ENCODE data around the gene ADAMTS2. TPM values are rescaled to one million over a fixed set of nuclear protein-coding genes. Genes with fewer than 3 reads are reported as not detected.
A peak's percentile ranks its signal among the peaks of the same experiment; 100 is the strongest.

The ADAMTS2 gene
- total RNA-seq, 1 donor from 2014 or later: 23.5 TPM

DNA sequence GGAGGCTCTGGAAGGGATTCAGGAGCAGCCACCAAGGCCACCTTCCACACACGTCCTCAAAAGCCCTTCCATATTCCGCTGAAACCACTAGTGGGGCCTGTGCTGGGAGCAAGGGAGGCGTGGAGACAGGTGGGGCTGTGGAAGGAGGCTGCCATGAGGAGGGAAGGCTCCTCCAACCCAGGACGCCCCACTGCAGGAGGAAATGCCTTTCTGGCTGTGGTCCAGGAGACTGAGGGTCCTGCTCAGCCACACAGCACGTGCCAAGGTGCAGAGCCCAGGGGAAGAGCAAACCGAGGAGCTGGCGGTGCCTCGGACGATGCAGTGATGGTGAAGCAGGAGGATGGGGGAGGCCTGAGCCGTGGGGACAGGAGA, 49.5 kb downstream of the ADAMTS2 start:
- Mint-ChIP-seq H3K4me1 (ENCODE audit: low read depth, unreplicated experiment) (peaks cover 13% of the 10 kb centered on the region), H3K36me3 (ENCODE audit: unreplicated experiment) (peaks cover 8% of the 10 kb centered on the region), H3K4me3 (ENCODE audit: unreplicated experiment) (no peak overlapping the region), H3K27ac (ENCODE audit: unreplicated experiment) (no peak overlapping the region), H3K27me3 (ENCODE audit: unreplicated experiment) (peaks cover 5% of the 10 kb centered on the region), H3K9me3 (ENCODE audit: unreplicated experiment) (peaks cover 10% of the 10 kb centered on the region)
- TF ChIP-seq, protein P1, sequence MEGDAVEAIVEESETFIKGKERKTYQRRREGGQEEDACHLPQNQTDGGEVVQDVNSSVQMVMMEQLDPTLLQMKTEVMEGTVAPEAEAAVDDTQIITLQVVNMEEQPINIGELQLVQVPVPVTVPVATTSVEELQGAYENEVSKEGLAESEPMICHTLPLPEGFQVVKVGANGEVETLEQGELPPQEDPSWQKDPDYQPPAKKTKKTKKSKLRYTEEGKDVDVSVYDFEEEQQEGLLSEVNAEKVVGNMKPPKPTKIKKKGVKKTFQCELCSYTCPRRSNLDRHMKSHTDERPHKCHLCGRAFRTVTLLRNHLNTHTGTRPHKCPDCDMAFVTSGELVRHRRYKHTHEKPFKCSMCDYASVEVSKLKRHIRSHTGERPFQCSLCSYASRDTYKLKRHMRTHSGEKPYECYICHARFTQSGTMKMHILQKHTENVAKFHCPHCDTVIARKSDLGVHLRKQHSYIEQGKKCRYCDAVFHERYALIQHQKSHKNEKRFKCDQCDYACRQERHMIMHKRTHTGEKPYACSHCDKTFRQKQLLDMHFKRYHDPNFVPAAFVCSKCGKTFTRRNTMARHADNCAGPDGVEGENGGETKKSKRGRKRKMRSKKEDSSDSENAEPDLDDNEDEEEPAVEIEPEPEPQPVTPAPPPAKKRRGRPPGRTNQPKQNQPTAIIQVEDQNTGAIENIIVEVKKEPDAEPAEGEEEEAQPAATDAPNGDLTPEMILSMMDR (IDR thresholded peaks at IDR 0.05; ENCODE audit: partially characterized antibody, unreplicated experiment): no peak
- peak; percentile 11 for DNase-seq

DNA sequence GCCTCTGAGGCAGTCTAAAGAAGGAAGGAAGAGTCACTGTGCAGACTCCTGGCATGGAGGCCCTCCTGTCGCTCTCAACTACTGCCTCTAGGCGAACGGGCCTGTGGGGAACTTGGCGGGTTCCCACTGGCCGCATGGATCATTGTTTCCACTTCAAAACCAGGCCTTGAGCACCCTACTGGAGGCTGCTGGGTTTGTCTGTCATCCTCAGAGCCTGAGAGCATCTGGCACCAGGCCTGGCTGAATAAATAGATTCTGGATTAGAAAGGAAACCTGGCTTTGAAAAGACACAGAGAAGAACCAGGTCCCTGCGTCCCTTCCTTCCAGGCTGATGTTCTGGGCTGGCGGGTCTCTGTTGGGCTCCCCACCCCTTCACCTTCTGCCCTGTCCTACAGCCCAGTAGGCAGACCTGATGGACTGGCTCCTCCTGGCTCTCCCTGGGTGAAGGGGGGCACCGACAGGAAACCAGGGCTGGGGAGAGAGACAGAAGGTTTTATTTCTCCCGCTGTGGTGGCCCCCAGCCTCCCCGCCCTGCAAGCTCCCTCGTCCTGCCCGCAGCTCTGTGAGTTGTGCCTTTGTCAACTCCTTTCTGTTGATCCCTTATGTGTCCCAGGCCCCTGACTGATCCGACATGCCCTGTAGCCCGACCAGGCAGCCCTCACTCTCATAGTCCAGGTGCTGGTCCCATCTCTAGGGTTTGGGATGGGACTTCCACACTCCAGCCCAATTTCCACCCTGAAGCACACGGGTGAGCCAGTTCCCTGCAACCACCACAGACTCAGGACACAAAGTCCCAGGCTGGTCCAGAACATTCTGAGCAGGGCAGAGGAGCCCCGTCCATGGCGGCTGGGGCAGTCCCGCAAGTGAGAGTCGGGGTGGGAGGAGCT, 50.1 kb downstream of the ADAMTS2 start:
- peak; percentile 12 for DNase-seq
- Mint-ChIP-seq H3K9me3 (ENCODE audit: unreplicated experiment) (peaks cover 7% of the 10 kb centered on the region), H3K36me3 (ENCODE audit: unreplicated experiment) (peaks cover 8% of the 10 kb centered on the region), H3K4me1 (ENCODE audit: low read depth, unreplicated experiment) (peaks cover 11% of the 10 kb centered on the region), H3K27ac (ENCODE audit: unreplicated experiment) (no peak overlapping the region), H3K27me3 (ENCODE audit: unreplicated experiment) (peaks cover 5% of the 10 kb centered on the region), H3K4me3 (ENCODE audit: unreplicated experiment) (no peak overlapping the region)
- TF ChIP-seq, protein P1 (IDR thresholded peaks at IDR 0.05; ENCODE audit: partially characterized antibody, unreplicated experiment): no peak

DNA sequence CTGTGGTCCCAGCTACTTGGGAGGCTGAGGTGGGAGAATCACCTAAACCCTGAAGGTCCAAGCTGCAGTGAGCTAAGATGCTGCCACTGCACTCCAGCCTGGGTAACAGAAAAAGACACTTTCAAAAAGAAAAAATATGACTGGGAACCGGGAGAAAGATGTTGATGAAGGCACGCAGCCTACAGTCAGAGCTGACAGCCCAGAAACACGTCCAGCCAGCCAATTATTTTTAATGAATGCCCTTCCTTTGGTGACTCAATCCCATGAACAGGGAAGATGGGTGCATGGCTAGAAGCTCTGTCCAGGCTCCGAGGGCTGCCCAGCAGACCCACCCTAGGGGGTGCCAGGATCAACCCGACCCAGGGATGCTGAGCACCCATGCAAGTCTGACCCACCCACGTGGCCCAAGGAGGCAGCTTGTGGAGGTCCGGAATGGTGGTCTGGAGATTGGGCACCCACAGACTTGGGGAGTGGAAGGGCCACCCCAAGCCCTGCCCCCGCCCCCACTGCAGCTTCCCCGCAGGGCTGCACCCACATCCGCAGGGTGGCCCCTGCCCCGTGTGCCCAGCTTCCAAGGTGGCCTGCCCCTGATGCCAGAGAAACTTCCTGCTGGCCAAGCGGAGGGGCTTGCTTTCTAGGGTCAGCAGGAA, 51.0 kb downstream of the ADAMTS2 start:
- peak; percentile 9 for DNase-seq
- H3K9me3 Mint-ChIP-seq (ENCODE audit: unreplicated experiment): peaks cover 5% of the 10 kb centered on the region
- TF ChIP-seq, protein P1 (IDR thresholded peaks at IDR 0.05; ENCODE audit: partially characterized antibody, unreplicated experiment): no peak
- no peak overlapping the region for H3K4me3 Mint-ChIP-seq (ENCODE audit: unreplicated experiment)
- H3K27me3 Mint-ChIP-seq (ENCODE audit: unreplicated experiment): peaks cover 5% of the 10 kb centered on the region
- peaks cover 16% of the 10 kb centered on the region for H3K4me1 Mint-ChIP-seq (ENCODE audit: low read depth, unreplicated experiment)
- H3K36me3 Mint-ChIP-seq (ENCODE audit: unreplicated experiment): peaks cover 8% of the 10 kb centered on the region
- H3K27ac Mint-ChIP-seq (ENCODE audit: unreplicated experiment): no peak overlapping the region

DNA sequence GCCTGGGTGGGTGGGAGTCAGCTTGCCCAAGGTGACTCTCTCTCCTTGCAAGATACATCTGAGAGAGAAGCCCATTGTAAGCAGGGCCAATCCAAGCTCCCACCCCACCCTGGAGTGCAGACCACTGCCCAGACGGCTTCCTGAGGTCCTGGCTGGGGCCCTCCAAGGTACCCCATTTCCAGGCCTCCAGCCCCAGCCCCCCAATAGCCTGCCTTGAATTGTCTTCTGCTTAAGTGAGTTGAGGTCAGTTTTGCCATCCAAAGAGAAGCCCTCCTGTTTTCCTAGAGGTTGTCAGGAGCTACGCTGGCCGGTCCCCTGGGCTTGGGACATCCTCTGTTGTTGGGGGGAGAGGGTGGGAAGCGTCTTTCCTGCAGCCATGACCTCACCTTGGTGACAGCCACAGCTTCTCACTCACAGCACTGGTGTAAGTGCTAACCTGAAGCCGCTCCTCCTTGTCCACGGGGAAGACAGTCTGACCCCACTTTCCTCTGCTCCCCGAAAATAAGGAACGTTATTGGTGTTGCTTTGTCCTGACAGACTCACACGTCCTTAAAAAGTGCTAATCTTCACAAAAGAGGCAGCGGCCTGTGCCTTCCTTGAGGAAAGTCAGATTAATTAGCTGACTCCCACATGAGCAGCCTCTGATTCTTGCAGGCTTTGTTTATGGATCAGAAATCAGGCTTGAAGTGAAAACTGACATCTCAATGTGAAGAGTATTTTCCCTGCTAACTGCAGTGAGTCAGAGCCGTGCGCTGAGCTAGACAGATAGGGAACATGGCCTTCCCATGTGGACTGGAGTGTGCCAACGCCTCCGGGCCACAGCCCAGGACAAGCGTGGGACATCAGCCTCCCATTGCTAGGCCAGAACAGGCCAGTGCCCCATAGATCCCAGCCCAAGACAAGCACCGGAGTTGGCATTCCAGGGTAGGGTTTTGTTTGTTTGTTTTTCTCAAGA, 52.3 kb downstream of the ADAMTS2 start:
- Mint-ChIP-seq H3K4me3 (ENCODE audit: unreplicated experiment) (no peak overlapping the region), H3K36me3 (ENCODE audit: unreplicated experiment) (no peaks in the 10 kb centered on the region), H3K27ac (ENCODE audit: unreplicated experiment) (no peak overlapping the region), H3K27me3 (ENCODE audit: unreplicated experiment) (peaks cover 2% of the 10 kb centered on the region), H3K4me1 (ENCODE audit: low read depth, unreplicated experiment) (peaks cover 17% of the 10 kb centered on the region), H3K9me3 (ENCODE audit: unreplicated experiment) (peaks cover 5% of the 10 kb centered on the region)
- DNase-seq: peak; percentile 10
- TF ChIP-seq, protein P1 (IDR thresholded peaks at IDR 0.05; ENCODE audit: partially characterized antibody, unreplicated experiment): no peak

Measured in glutamatergic neuron (in vitro differentiated cells).